Transverse colon (tissue), 4 donors: ENCODE data around the gene ORC3. TPM values are rescaled to one million over a fixed set of nuclear protein-coding genes. Genes with fewer than 3 reads are reported as not detected.
A peak's percentile ranks its signal among the peaks of the same experiment; 100 is the strongest.

ENCODE experiments used
- DNase-seq: peaks from one replicate; pipeline ENCODE4 v3.0.0-alpha.2; 2019
- H3K27ac ChIP-seq, 4 donors: fragments of 200-600 bp; sonication (generic); 2 replicates each; pipeline ENCODE4 v1.5.1; 2016 to 2018; ENCODE audit warnings: inconsistent platforms in 4 of 4
- H3K27me3 ChIP-seq: fragments of 200-600 bp; sonication (generic); 2 replicates; pipeline ENCODE4 v1.5.1; 2017; ENCODE audit warnings: inconsistent platforms
- H3K36me3 ChIP-seq, 4 donors: fragments of 200-600 bp; sonication (generic); 2 replicates each; pipeline ENCODE4 v1.5.1; 2017 to 2019; ENCODE audit warnings: inconsistent platforms in 4 of 4
- H3K4me1 ChIP-seq, 4 donors: fragments of 200-600 bp; sonication (generic); 2 replicates each; pipeline ENCODE4 v1.5.1; 2017 to 2020; ENCODE audit warnings: inconsistent platforms in 4 of 4
- H3K4me3 ChIP-seq, 4 donors: fragments of 200-600 bp; sonication (generic); 1 replicate in 1 of 4; 2 replicates in 3 of 4; pipeline versions ENCODE4 v1.5.1 to v1.6.1; 2017 to 2019; ENCODE audit warnings: inconsistent platforms in 4 of 4
- H3K9me3 ChIP-seq, 2 donors: fragments of 200-600 bp; sonication (generic); 2 replicates each; pipeline ENCODE4 v1.5.1; 2017 to 2019; ENCODE audit warnings: inconsistent platforms in 2 of 2
- EP300 ChIP-seq: sonication (generic); formaldehyde crosslinking; IDR thresholded peaks from one replicate; pipeline ENCODE4 v1.6.1; 2017; ENCODE audit warnings: antibody characterized with exemption, low read depth
- POLR2A ChIP-seq: fragments of 450-650 bp; IDR thresholded peaks from one replicate; pipeline ENCODE4 v1.6.1; 2016; ENCODE audit warnings: antibody characterized with exemption, mild to moderate bottlenecking, moderate library complexity
- POLR2AphosphoS5 ChIP-seq, 3 donors: sonication (generic); formaldehyde crosslinking; IDR thresholded peaks; one replicate each; pipeline ENCODE4 v1.6.1; 2016; ENCODE audit warnings: antibody characterized with exemption in 3 of 3
- WGBS, 2 donors: methylation state at CpG; one replicate each; pipeline ENCODE4 v1.1.5; 2018; ENCODE audit warnings: low coverage in 1 of 2; 5-methylcytosine and 5-hydroxymethylcytosine counted together
- in situ Hi-C, 4 donors: fragments of 200-750 bp; cut with MboI; loops; one replicate each; pipeline versions ENCODE4 v1.15.0 to v1.15.1; 2017; ENCODE audit warnings: low sequenced_read_pairs in 3 of 4, low pct_ligation_motif_present in 1 of 4, low pct_unique_long_range_greater_than_20kb in 1 of 4
- intact Hi-C: fragments of 100-400 bp; cut with DNase I; formaldehyde crosslinking; loops from one replicate; pipeline ENCODE4 v1.15.1; 2023; ENCODE audit warnings: low total_unique reads
- total RNA-seq, 4 donors: library from RNA; depleted of rRNA; stranded (reverse); fragments of >200 nt; gene quantifications; one replicate each; pipeline ENCODE4 v1.1.0, GENCODE V29; 2016
- TF ChIP-seq, protein P1 (sequence below), 5 experiments: fragments of 200-600 bp in 3 of 5; fragments of 450-650 bp in 2 of 5; sonication (generic) in 3 of 5; IDR thresholded peaks; 1 replicate in 2 of 5; 2 replicates in 3 of 5; pipeline ENCODE4 v1.5.1; 2016 to 2017; ENCODE audit warnings: antibody characterized with exemption in 5 of 5, inconsistent platforms in 3 of 5, mild to moderate bottlenecking in 2 of 5, moderate library complexity in 1 of 5

ORC3 gene
- total RNA-seq, 4 donors from 2014 or later, result 2.2 to 18.4 (median 17.8) TPM

DNA sequence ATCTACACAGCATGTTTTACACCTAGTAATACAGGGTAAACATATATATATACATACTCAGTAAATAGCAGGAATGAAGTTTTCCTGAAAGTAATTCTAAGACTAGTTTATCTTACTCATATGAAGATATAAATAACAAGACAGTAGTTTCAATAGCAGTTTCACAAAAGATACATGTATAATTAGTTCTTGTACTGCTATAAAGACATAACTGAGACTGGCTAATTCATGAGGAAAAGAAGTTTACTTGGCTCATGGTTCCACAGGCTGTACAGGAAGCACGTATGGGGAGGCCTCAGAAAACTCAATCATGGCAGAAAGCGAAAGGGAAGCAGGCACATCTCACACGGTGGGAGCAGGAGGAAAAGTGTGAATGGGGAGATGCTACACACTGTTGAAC, 17.1 kb upstream of the ORC3 start:
- no peak for DNase-seq
- Histone ChIP-seq H3K4me3 (no peak overlapping the region), H3K36me3 (no peaks in the 10 kb centered on the region), H3K27ac (no peak overlapping the region), H3K27me3 (no peaks in the 10 kb centered on the region), H3K4me1 (peaks cover 7 to 45% (median 28%) of the 10 kb centered on the region in 4 donors), H3K9me3 (no peaks in the 10 kb centered on the region)
- 71 to 80% methylated on average over 3 of the region's 3 CpGs for WGBS, 2 donors
- intact Hi-C loops (no loop called here), in situ Hi-C loops (no loop called here)
- TF ChIP-seq, protein P1, sequence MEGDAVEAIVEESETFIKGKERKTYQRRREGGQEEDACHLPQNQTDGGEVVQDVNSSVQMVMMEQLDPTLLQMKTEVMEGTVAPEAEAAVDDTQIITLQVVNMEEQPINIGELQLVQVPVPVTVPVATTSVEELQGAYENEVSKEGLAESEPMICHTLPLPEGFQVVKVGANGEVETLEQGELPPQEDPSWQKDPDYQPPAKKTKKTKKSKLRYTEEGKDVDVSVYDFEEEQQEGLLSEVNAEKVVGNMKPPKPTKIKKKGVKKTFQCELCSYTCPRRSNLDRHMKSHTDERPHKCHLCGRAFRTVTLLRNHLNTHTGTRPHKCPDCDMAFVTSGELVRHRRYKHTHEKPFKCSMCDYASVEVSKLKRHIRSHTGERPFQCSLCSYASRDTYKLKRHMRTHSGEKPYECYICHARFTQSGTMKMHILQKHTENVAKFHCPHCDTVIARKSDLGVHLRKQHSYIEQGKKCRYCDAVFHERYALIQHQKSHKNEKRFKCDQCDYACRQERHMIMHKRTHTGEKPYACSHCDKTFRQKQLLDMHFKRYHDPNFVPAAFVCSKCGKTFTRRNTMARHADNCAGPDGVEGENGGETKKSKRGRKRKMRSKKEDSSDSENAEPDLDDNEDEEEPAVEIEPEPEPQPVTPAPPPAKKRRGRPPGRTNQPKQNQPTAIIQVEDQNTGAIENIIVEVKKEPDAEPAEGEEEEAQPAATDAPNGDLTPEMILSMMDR (IDR thresholded peaks at IDR 0.05), result no peak

DNA sequence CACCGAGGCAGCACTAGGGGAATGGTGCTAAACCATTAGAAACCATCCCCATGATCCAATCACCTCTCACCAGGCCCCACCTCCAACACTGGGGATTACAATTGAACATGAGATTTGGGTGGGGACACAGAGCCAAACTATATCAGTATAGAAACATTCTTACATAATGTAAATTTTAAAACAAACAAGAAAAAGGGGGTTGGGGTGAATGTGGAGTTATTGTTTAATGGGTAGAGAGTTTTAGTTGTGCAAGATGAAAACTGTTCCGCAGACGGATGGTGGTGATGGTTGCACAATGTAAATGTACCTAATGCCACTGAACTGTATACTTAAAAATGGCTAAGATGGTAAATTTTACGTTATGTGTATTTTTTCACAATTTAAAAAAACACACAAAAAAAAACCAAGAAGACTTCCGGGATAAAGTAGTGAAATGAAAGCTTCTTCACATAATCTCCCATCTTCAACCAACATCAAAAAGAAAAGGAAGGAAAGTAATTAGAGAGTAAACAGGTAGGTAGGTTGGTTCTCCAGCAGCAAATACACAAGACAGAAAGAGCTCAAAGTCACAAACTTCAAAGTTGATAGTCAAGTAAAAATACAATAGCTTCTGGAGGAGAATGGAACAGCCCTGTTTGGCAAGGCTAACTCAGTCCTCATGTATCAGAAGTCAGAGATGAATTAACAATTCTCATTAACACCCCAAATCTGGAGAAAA, 16.5 kb upstream of the ORC3 start:
- in situ Hi-C loops, result no loop called here

DNA sequence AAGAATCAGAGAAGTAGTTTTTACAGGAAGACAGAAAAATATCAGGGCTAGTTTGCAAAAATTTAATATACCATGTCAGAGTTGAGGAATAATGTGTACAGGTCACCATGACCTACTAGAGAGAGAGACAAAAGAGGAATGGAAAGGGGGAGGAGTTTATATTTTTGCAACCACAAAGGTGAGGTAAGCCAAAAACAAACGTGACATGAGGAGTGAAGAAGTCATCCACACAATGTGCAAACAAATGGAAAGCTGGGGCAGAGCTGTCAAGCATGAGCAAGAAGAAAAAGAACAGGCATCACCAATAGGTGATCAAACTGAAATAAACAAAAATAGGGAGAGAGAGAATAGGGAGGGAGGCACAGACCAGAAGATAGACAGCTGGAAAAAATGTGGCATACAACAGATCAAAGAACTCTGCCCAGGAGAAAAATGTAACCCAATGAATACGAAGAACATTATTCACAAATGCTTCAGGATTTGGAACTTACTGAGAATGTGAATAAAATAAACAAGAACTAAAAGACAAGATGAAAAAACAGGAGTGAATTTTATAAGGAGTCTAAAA, 15.6 kb upstream of the ORC3 start:
- Histone ChIP-seq H3K36me3 (no peaks in the 10 kb centered on the region), H3K4me1 (peaks cover 7 to 45% (median 28%) of the 10 kb centered on the region in 4 donors), H3K9me3 (no peaks in the 10 kb centered on the region), H3K27me3 (no peaks in the 10 kb centered on the region), H3K4me3 (no peak overlapping the region), H3K27ac (no peak overlapping the region)
- in situ Hi-C loops, result no loop called here
- DNase-seq, result no peak
- 51 to 56% methylated on average over 2 of the region's 2 CpGs for WGBS, 2 donors
- intact Hi-C loops, result no loop called here
- TF ChIP-seq POLR2A (no peak), EP300 (no peak), POLR2AphosphoS5 (IDR thresholded peaks at IDR 0.05) (no peak)
- TF ChIP-seq, protein P1 (IDR thresholded peaks at IDR 0.05), result no peak

More for the DNA sequence above, 16.5 kb upstream of the ORC3 start:
- H3K27me3 ChIP-seq, result no peaks in the 10 kb centered on the region
- intact Hi-C loops, result no loop called here
- no peak for TF ChIP-seq EP300
- TF ChIP-seq POLR2A, result no peak
- TF ChIP-seq, protein P1 (IDR thresholded peaks at IDR 0.05), result no peak
- TF ChIP-seq POLR2AphosphoS5 (IDR thresholded peaks at IDR 0.05), result no peak
- no peak overlapping the region for H3K4me3 ChIP-seq
- no peak overlapping the region for H3K27ac ChIP-seq
- H3K9me3 ChIP-seq, result no peaks in the 10 kb centered on the region
- H3K4me1 ChIP-seq, result peaks cover 7 to 45% (median 28%) of the 10 kb centered on the region in 4 donors
- no peak for DNase-seq
- 93 to 97% methylated on average over 4 to 5 of the region's 5 CpGs for WGBS, 2 donors
- H3K36me3 ChIP-seq, result no peaks in the 10 kb centered on the region

DNA sequence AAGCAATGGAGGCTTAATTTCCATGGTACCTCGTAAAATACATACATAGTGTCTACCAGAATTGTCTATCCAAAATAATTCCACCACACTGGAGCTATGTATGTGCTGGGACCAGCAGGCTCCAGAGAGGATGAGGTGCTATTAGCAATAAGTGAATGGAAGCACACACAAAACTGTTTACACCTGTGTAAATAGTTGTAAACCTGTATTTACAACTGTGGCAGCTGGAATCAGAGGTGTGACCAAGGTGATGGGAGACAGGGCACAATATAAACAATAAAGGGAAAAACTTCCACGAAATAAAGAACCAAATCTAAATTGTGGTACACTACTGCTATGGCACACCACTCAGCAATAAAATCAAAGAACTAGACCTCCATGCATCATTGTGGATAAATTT, 14.5 kb upstream of the ORC3 start:
- no peaks in the 10 kb centered on the region for H3K36me3 ChIP-seq
- no peaks in the 10 kb centered on the region for H3K27me3 ChIP-seq
- intact Hi-C loops (no loop called here), in situ Hi-C loops (no loop called here)
- DNase-seq, result no peak
- H3K4me1 ChIP-seq, result peaks cover 7 to 45% (median 28%) of the 10 kb centered on the region in 4 donors
- peak overlapping the region in 1 of 4 donors; percentile 51 for H3K27ac ChIP-seq
- H3K9me3 ChIP-seq, result no peaks in the 10 kb centered on the region
- TF ChIP-seq POLR2A (no peak), EP300 (no peak), POLR2AphosphoS5 (IDR thresholded peaks at IDR 0.05) (no peak)
- TF ChIP-seq, protein P1 (IDR thresholded peaks at IDR 0.05), result no peak
- H3K4me3 ChIP-seq, result no peak overlapping the region
- WGBS, 2 donors, result 30 to 33% methylated on average over 2 of the region's 2 CpGs
